ENCODE measurements around the gene TUBA1C. TPM values are rescaled to one million over a fixed set of nuclear protein-coding genes. Genes with fewer than 3 reads are reported as not detected.
"Not testable (repeated sequence)": the region's sequence is repeated elsewhere in the genome, so short reads cannot be mapped to it uniquely, and the experiment has no call there.

The TUBA1C gene
- total RNA-seq, 4 donors from 2014 or later = 53.9 to 130 (median 72.5) TPM

DNA sequence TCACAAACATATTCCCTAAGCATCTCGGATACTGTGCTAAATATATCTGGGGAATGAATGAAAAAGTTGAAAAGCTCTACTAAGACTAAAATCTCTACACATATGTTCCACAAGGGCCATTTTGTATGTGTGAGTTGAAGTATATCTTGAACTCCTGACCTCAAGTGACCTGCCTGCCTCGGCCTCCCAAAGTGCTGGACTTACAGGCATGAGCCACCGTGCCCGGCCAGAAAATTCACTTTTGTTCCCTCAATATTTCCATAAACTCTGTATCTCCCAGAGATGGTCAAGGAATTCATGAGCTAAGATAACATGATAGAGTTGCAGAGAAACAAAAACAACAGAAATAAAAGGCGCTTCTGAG lies 1.5 kb upstream of the TUBA1C start:
- no peaks in the 10 kb centered on the region for H3K9me3 ChIP-seq
- H3K4me3 ChIP-seq = no peak overlapping the region
- intact Hi-C loops (cut with DNase I; ENCODE audit: low total_unique reads) = no loop called here
- no peak for TF ChIP-seq CTCF (IDR thresholded peaks at IDR 0.05 in 4 of 5, conservative IDR thresholded peaks at IDR 0.05 in 1 of 5)
- no peak for TF ChIP-seq POLR2A (IDR thresholded peaks at IDR 0.05)
- peaks cover 0 to 13% (median 0%) of the 10 kb centered on the region in 3 donors for H3K27me3 ChIP-seq
- in situ Hi-C loops (cut with MboI; ENCODE audit: low sequenced_read_pairs in 4 of 4) = no loop called here
- no peaks in the 10 kb centered on the region for H3K36me3 ChIP-seq
- DNase-seq = no peak
- no peaks in the 10 kb centered on the region for H3K4me1 ChIP-seq
- H3K27ac ChIP-seq = no peak overlapping the region
- ATAC-seq = no peak

GRCh38 chr12:49264466-49264872 lies 413 bp upstream of the TUBA1C start:
- ATAC-seq = peak; percentile 32 to 55
- peak overlapping the region; percentile 49 to 98 (median 92) for H3K27ac ChIP-seq
- H3K36me3 ChIP-seq = peaks cover 0 to under 1% of the 10 kb centered on the region in 2 donors
- intact Hi-C loops (cut with DNase I; ENCODE audit: low total_unique reads) (no loop called here), in situ Hi-C loops (cut with MboI; ENCODE audit: low sequenced_read_pairs in 4 of 4) (no loop called here)
- no peaks in the 10 kb centered on the region for H3K4me1 ChIP-seq
- H3K27me3 ChIP-seq = peaks cover 0 to 13% (median 0%) of the 10 kb centered on the region in 3 donors
- H3K4me3 ChIP-seq = peak overlapping the region; percentile 68 to 96 (median 85)
- no peaks in the 10 kb centered on the region for H3K9me3 ChIP-seq
- TF ChIP-seq POLR2A (IDR thresholded peaks at IDR 0.05) (no peak), CTCF (IDR thresholded peaks at IDR 0.05 in 4 of 5, conservative IDR thresholded peaks at IDR 0.05 in 1 of 5) (peak in 1 of 5 experiments; percentile 8)
- no peak for DNase-seq

GRCh38 chr12:49269191-49269590 lies 4.3 kb downstream of the TUBA1C start:
- intact Hi-C loops (cut with DNase I; ENCODE audit: low total_unique reads); in situ Hi-C loops (cut with MboI; ENCODE audit: low sequenced_read_pairs in 4 of 4); H3K9me3 ChIP-seq; H3K4me3 ChIP-seq; DNase-seq; H3K27me3 ChIP-seq; H3K4me1 ChIP-seq; ATAC-seq; H3K27ac ChIP-seq: not testable (repeated sequence)
- peaks cover 0 to 17% of the 10 kb centered on the region in 2 donors for H3K36me3 ChIP-seq

GRCh38 chr12:49272790-49273725 lies 8.2 kb downstream of the TUBA1C start:
- Histone ChIP-seq H3K27me3 (no peaks in the 10 kb centered on the region), H3K9me3 (no peaks in the 10 kb centered on the region), H3K4me3 (no peak overlapping the region), H3K36me3 (peaks cover 0 to 17% of the 10 kb centered on the region in 2 donors), H3K27ac (no peak overlapping the region), H3K4me1 (no peaks in the 10 kb centered on the region)
- intact Hi-C loops (cut with DNase I; ENCODE audit: low total_unique reads) (no loop called here), in situ Hi-C loops (cut with MboI; ENCODE audit: low sequenced_read_pairs in 4 of 4) (no loop called here)
- ATAC-seq (no peak), DNase-seq (no peak)
- TF ChIP-seq CTCF (IDR thresholded peaks at IDR 0.05 in 4 of 5, conservative IDR thresholded peaks at IDR 0.05 in 1 of 5) (no peak), POLR2A (IDR thresholded peaks at IDR 0.05) (no peak)

DNA sequence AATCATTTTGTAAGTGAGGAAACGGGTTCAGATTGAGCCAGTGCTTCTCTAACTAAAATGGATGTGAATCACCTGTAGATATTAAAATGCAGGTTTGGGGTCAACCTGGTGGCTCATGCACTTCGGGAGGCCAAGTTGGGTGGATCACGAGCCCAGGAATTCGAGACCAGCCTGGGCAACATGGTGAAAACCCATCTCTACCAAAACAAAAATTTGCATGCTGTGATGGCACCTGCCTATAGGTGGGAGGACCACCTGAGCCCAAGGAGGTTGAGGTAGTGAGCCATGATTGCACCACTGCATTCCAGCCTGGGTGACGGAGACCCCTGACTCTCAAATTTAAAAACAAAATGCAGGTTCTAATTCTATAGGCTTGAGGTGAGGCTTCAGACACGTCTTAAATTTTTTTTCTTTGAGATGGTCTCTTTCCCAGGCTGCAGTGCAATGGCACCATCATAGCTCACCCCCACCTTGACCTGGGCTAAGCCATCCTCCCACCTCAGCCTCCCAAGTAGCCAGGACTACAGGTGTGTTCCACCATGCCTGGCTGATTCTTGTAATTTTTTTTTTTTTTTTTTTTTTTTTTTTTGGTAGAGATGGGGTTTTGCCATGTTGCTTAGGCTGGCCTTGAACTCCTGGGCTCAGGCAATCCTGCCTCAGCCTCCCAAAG lies 9.0 kb downstream of the TUBA1C start:
- Histone ChIP-seq H3K27ac (no peak overlapping the region), H3K9me3 (no peaks in the 10 kb centered on the region), H3K36me3 (peaks cover 0 to 17% of the 10 kb centered on the region in 2 donors), H3K4me3 (no peak overlapping the region), H3K4me1 (no peaks in the 10 kb centered on the region), H3K27me3 (no peaks in the 10 kb centered on the region)
- DNase-seq (no peak), ATAC-seq (no peak)
- TF ChIP-seq CTCF (IDR thresholded peaks at IDR 0.05 in 4 of 5, conservative IDR thresholded peaks at IDR 0.05 in 1 of 5) = no peak
- no peak for TF ChIP-seq POLR2A (IDR thresholded peaks at IDR 0.05)
- in situ Hi-C loops (cut with MboI; ENCODE audit: low sequenced_read_pairs in 4 of 4) = no loop called here
- intact Hi-C loops (cut with DNase I; ENCODE audit: low total_unique reads) = no loop called here

Data from gastrocnemius medialis (tissue), 4 donors.